ENCODE measurements around the gene CKAP5.
"Not testable (repeated sequence)": the region's sequence is repeated elsewhere in the genome, so short reads cannot be mapped to it uniquely, and the experiment has no call there.

CKAP5 gene

GRCh38 chr11:46850829-46851380 lies 4.8 kb upstream of the CKAP5 start:
- DNase-seq, result no peak

- DNase-seq, result no peak
Observed at GRCh38 chr11:46849631-46850030, 3.6 kb upstream of the CKAP5 start.

GRCh38 chr11:46846510-46846830 lies 390 bp upstream of the CKAP5 start:
- no peak for DNase-seq

GRCh38 chr11:46845440-46845739 lies 690 bp downstream of the CKAP5 start:
- no peak for DNase-seq

GRCh38 chr11:46840116-46840515 lies 6.0 kb downstream of the CKAP5 start:
- DNase-seq, result no peak

GRCh38 chr11:46838501-46838900 lies 7.6 kb downstream of the CKAP5 start:
- no peak for DNase-seq

- DNase-seq, result no peak
Observed at GRCh38 chr11:46837860-46838259, 8.2 kb downstream of the CKAP5 start.

- no peak for DNase-seq
Observed at GRCh38 chr11:46836870-46837269, 9.2 kb downstream of the CKAP5 start.

- DNase-seq, result no peak
Observed at GRCh38 chr11:46836431-46836830, 9.6 kb downstream of the CKAP5 start.

GRCh38 chr11:46835897-46836296 lies 10.2 kb downstream of the CKAP5 start:
- no peak for DNase-seq

GRCh38 chr11:46834821-46835220 lies 11.3 kb downstream of the CKAP5 start:
- DNase-seq, result no peak

GRCh38 chr11:46832511-46833214 lies 13.4 kb downstream of the CKAP5 start:
- no peak for DNase-seq

- no peak for DNase-seq
Observed at GRCh38 chr11:46827995-46828394, 18.1 kb downstream of the CKAP5 start.

GRCh38 chr11:46826310-46827044 lies 19.6 kb downstream of the CKAP5 start:
- DNase-seq, result peak; percentile 59

- DNase-seq, result no peak
Observed at GRCh38 chr11:46808799-46809431, 37.2 kb downstream of the CKAP5 start.

GRCh38 chr11:46801694-46802470 lies 44.2 kb downstream of the CKAP5 start:
- no peak for DNase-seq

- no peak for DNase-seq
Observed at GRCh38 chr11:46800177-46800576, 45.9 kb downstream of the CKAP5 start.

GRCh38 chr11:46799725-46800124 lies 46.4 kb downstream of the CKAP5 start:
- not testable (repeated sequence) for DNase-seq

GRCh38 chr11:46778416-46778815 lies 67.7 kb downstream of the CKAP5 start:
- no peak for DNase-seq

- no peak for DNase-seq
Observed at GRCh38 chr11:46776878-46777277, 69.2 kb downstream of the CKAP5 start.

- no peak for DNase-seq
Observed at GRCh38 chr11:46769636-46770221, 76.4 kb downstream of the CKAP5 start.

- DNase-seq, result no peak
Observed at GRCh38 chr11:46766656-46767055, 79.4 kb downstream of the CKAP5 start.

GRCh38 chr11:46762248-46762647 lies 83.8 kb downstream of the CKAP5 start:
- DNase-seq, result no peak
